LNCAP (cell line): ENCODE data around the gene SLC6A4.

ENCODE experiments used
- TF ChIP-seq, protein P1 (sequence below): fragments of 450-650 bp; IDR thresholded peaks from 2 replicates; pipeline ENCODE4 v1.5.1; 2017; ENCODE audit warnings: mild to moderate bottlenecking

The SLC6A4 gene

DNA sequence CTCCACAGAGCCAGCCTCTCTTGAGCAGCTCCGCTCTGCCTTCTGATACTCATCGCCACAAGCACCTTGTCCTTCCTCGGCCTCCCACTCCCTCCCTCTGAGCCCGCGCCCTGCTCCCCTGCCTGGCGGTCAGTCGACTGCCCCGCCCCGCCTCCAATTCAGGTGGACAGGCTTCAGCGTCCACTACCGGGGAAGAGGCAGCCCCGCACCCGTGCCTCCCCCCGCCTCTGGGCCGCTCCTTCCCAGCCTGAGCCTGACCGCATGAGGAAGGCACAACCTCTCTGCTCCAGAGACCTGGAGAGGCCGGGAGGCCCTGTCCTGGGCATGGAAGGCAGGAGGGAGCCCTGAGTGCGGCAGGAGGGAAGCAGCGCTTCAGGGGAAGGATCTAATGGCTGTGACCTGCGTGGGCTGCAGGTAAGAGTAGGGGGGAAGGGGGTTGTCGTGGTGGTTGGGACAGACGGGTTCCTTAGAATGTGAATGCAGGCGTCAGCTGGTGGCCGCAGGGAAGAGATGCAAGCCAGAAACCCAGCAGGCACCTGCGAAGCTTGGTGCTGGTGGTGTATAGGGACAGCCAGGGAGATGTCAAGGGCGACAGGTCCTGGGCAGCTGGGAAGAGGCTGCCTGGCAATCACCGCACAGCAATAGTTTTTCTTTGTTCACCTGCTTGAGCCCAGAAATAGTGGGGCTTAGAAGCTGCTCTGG is 3.0 kb upstream of the SLC6A4 start:
- TF ChIP-seq, protein P1, sequence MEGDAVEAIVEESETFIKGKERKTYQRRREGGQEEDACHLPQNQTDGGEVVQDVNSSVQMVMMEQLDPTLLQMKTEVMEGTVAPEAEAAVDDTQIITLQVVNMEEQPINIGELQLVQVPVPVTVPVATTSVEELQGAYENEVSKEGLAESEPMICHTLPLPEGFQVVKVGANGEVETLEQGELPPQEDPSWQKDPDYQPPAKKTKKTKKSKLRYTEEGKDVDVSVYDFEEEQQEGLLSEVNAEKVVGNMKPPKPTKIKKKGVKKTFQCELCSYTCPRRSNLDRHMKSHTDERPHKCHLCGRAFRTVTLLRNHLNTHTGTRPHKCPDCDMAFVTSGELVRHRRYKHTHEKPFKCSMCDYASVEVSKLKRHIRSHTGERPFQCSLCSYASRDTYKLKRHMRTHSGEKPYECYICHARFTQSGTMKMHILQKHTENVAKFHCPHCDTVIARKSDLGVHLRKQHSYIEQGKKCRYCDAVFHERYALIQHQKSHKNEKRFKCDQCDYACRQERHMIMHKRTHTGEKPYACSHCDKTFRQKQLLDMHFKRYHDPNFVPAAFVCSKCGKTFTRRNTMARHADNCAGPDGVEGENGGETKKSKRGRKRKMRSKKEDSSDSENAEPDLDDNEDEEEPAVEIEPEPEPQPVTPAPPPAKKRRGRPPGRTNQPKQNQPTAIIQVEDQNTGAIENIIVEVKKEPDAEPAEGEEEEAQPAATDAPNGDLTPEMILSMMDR: no peak

DNA sequence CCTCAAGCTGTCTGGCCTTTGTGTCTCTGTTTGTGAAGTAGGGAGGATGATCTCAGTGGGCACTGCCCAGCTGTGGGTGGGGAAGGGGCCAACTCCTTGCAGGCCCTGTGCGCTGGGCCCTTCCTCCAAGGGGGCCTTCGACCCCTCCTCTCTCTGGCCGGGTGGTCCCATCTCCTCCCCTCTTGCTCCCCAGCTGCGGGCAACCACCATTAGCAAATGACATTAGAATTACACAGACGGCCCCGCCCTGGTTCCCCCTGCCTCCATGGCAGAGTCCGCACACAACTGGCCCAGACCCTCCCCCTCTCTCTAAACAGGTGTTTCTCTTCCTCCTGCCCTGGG is 2.5 kb upstream of the SLC6A4 start:
- TF ChIP-seq, protein P1: no peak

DNA sequence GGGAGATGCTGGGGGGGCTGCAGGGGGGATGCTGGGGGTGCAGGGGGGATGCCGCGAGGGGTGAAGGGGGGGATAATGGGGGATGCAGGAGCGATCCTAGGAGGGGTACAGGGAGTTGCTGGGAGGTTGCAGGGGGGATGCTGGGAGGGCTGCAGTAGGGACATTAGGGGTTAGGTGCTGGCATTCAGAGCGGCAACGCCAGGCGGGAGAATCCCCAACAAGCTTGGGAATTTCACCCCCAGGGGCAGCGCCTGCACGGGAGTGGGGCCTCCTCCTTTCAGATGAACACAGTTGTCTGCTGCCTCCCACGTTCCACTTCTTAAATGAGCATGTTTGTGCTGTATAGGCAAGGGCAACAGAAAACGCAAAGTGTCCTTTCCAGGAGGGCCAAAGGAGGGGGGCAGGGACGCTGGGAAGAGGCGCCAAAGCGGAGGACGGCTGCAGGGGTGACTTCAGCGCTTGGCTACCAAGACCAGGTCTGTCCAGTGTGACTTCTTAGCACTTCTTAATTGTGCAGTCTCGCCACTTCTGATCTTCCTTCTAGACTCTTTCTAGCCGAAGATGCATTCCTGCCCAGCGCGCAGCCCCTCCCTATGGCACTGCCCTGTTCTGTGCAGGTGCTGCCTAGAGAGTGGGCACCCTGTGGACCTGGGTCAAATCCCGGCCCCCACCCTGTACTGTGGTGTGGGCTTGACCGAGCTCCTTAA is 2.0 kb upstream of the SLC6A4 start:
- TF ChIP-seq, protein P1: no peak

DNA sequence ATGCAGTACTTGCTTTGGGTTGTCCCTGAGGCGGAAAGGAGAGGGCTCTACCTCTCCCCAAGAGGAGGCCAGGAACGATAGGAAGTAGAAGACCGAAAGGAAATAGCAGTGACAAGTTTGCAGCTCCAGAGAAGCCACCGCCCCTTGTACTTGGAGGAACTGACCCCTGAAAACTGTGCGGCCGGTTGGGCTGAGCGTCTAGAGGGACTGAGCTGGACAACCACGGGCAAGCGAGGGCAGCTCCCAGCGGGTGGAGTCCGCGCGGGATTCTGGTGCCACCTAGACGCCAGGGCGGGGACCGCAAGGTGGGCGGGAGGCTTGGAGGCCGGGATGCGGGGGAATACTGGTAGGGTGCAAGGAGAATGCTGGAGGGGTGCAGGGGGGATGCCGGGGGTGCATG is 1.3 kb upstream of the SLC6A4 start:
- TF ChIP-seq, protein P1: no peak

DNA sequence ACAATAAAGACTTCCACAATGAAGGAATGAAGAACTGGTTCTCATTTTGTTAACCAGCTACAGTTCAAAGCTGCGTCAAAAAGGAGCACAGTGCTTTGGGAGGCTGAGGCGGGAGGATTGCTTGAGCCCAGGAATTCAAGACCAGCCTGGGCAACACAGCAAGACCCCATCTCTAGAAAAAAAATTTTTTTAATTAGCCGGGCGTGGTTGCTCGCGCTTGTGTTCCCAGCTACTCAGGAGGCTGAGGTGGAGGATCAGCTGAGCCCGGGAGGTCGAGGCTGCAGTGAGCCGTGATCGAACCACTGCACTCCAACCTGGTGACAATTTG is 764 bp upstream of the SLC6A4 start:
- TF ChIP-seq, protein P1: no peak

DNA sequence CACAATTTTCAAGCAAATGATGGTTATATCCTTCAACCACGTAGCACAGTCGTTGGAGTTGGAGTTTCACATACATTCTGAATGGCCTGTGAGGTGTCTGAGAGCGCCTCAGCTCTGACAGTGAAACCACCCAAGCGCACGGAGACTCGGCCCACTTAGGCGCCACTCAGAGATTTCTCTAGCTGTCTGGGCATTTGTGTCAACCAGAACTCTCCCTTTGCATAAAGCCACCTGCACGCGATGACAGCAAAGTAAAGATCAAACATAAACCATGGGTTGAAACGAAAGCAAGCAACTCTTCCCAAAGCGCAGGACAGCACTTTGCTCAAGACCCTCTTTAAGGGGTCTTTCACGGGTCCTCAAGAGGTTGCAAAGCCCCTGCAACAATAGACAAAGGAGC is 533 bp downstream of the SLC6A4 start:
- TF ChIP-seq, protein P1: no peak

DNA sequence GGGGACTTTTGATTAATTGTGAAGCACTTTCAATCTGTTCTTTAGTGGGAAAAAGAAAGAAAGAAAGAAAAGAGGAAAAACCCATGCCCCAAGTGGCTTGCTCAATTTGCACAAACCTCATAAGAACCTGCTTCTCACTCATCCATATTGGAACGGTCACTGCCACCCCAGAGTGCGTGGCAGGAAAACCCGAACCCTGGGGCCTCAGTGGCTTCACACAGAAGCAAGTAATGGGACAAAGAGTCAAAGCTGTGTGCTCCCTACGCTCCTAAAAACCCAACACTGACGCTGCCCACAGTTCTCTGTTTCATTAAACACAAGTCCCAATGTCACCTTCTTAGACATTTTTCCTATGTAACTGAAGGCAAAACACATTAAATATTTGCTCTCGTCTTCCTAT is 1.2 kb downstream of the SLC6A4 start:
- TF ChIP-seq, protein P1: no peak
